GM12878 (cell line): ENCODE results near the gene TRMT44. TPM values are rescaled to one million over a fixed set of nuclear protein-coding genes. Genes with fewer than 3 reads are reported as not detected.

Source experiments
- ATAC-seq: fragments of 200-7000 bp; cut with Tn5 transposase; 3 replicates; pipeline ENCODE4 v1.9.1; 2020; ENCODE audit warnings: mild to moderate bottlenecking, moderate library complexity
- BruUV-seq: library from RNA; stranded (reverse); fragments of 400-500 nt; replicated peaks from 2 replicates; lab custom pipeline; 2021; lab: Mats Ljungman, UMichigan
- CTCF ChIA-PET: fragments of 300-600 bp; sonication (Branson Sonifier 250); formaldehyde crosslinking; extraction: SDS; loops from one replicate; lab custom pipeline; 2021; ENCODE audit warnings: inconsistent platforms; lab: Yijun Ruan, JAX
- POLR2A ChIA-PET: fragments of 350-600 bp; formaldehyde crosslinking; extraction: SDS; loops from one replicate; lab custom pipeline; 2021; ENCODE audit warnings: inconsistent platforms; lab: Charles Lee
- RAD21 ChIA-PET: fragments of 300-600 bp; sonication (Branson Sonifier 250); formaldehyde crosslinking; loops from one replicate; lab custom pipeline; 2023; ENCODE audit warnings: antibody characterized with exemption; ENCODE audit not compliant: unreplicated experiment; lab: Charles Lee
- SMC1A ChIA-PET: fragments of 300-600 bp; sonication (Branson Sonifier 250); formaldehyde crosslinking; loops from one replicate; lab custom pipeline; 2023; ENCODE audit not compliant: unreplicated experiment, uncharacterized antibody; lab: Charles Lee
- DNase-seq: peaks from one replicate; pipeline ENCODE4 v3.0.0-alpha.2; 2011; ENCODE audit warnings: low read depth, low spot score
- FAIRE-seq: peaks from 3 replicates; lab custom pipeline; 2011; peaks lifted over from hg19 to GRCh38; lab: Jason Lieb, UNC
- H2AFZ ChIP-seq: 2 replicates; pipeline ENCODE4 v1.6.0; 2011; ENCODE audit warnings: low read depth, low read length, control low read depth; ENCODE audit not compliant: control insufficient read depth
- H3K27ac ChIP-seq: 2 replicates; pipeline ENCODE4 v1.5.1; 2011; ENCODE audit warnings: control low read depth; ENCODE audit not compliant: control insufficient read depth, insufficient read depth
- H3K27me3 ChIP-seq, 2 experiments: replicated peaks in 1 of 2; 2 replicates each; pipeline versions ENCODE4 v1.6.0 to v1.6.1; 2011; ENCODE audit warnings: low read length in 1 of 2; ENCODE audit not compliant: control insufficient read depth in 2 of 2, insufficient read depth in 2 of 2
- H3K36me3 ChIP-seq, 2 experiments: 2 replicates each; pipeline ENCODE4 v1.5.1; 2011; ENCODE audit warnings: low read length in 1 of 2; ENCODE audit not compliant: control insufficient read depth in 2 of 2, insufficient read depth in 2 of 2
- H3K4me1 ChIP-seq: 2 replicates; pipeline ENCODE4 v1.6.1; 2011; ENCODE audit warnings: mild to moderate bottlenecking, low read length, moderate library complexity, mixed read lengths; ENCODE audit not compliant: control insufficient read depth, insufficient read depth
- H3K4me2 ChIP-seq: 2 replicates; pipeline ENCODE4 v1.6.0; 2011; ENCODE audit warnings: control low read depth; ENCODE audit not compliant: control insufficient read depth, insufficient read depth
- H3K4me3 ChIP-seq: fragments of 200-600 bp; sonication (generic); 2 replicates; pipeline ENCODE4 v1.5.1; 2016
- H3K79me2 ChIP-seq: 2 replicates; pipeline ENCODE4 v1.6.0; 2011; ENCODE audit warnings: low read length; ENCODE audit not compliant: control insufficient read depth, insufficient read depth
- H3K9ac ChIP-seq: 2 replicates; pipeline ENCODE4 v1.8.0; 2011; ENCODE audit warnings: low read length, control low read depth, mixed read lengths; ENCODE audit not compliant: control insufficient read depth, insufficient read depth
- H3K9me3 ChIP-seq: replicated peaks from 3 replicates; pipeline ENCODE4 v1.5.1; 2011; ENCODE audit warnings: mild to moderate bottlenecking, low read length; ENCODE audit not compliant: control insufficient read depth, insufficient read depth
- H4K20me1 ChIP-seq: 2 replicates; pipeline ENCODE4 v1.6.0; 2011; ENCODE audit not compliant: control insufficient read depth, insufficient read depth
- CHD1 ChIP-seq: IDR thresholded peaks from 2 replicates; pipeline ENCODE4 v1.6.1; 2012; ENCODE audit warnings: low read depth, low read length, improper control_type of control experiment
- MEF2A ChIP-seq: IDR thresholded peaks from 2 replicates; pipeline ENCODE4 v1.6.1; 2011; ENCODE audit warnings: low read depth, mild to moderate bottlenecking, low read length, moderate library complexity; ENCODE audit not compliant: insufficient read depth
- MEF2B ChIP-seq: fragments of 450-650 bp; IDR thresholded peaks from 2 replicates; pipeline ENCODE4 v1.6.1; 2018; ENCODE audit warnings: mild to moderate bottlenecking, moderate library complexity; ENCODE audit not compliant: partially characterized antibody, poor library complexity, severe bottlenecking
- MTA3 ChIP-seq: IDR thresholded peaks from 2 replicates; pipeline ENCODE4 v1.6.1; 2012; ENCODE audit warnings: low read length, inconsistent platforms, borderline replicate concordance
- MXI1 ChIP-seq: fragments of 150-350 bp; IDR thresholded peaks from 2 replicates; pipeline ENCODE4 v1.6.1; 2011; ENCODE audit warnings: low read depth, mild to moderate bottlenecking, inconsistent platforms, low read length, improper control_type of control experiment
- POLR2A ChIP-seq: IDR thresholded peaks from 2 replicates; pipeline ENCODE4 v1.6.1; 2011; ENCODE audit warnings: low read depth, mild to moderate bottlenecking, low read length
- RAD21 ChIP-seq: IDR thresholded peaks from 2 replicates; pipeline ENCODE4 v1.6.1; 2011; ENCODE audit warnings: mild to moderate bottlenecking, low read depth, low read length, moderate library complexity; ENCODE audit not compliant: insufficient read depth
- RAD51 ChIP-seq: fragments of 450-650 bp; IDR thresholded peaks from 2 replicates; pipeline ENCODE4 v1.6.1; 2016; ENCODE audit warnings: moderate library complexity, mild to moderate bottlenecking, inconsistent platforms
- RB1 ChIP-seq: fragments of 450-650 bp; formaldehyde crosslinking; IDR thresholded peaks from 2 replicates; pipeline ENCODE4 v1.6.1; 2017; ENCODE audit warnings: mild to moderate bottlenecking, borderline replicate concordance
- YBX1 ChIP-seq: fragments of 450-650 bp; IDR thresholded peaks from 2 replicates; pipeline ENCODE4 v1.6.1; 2016; ENCODE audit warnings: antibody characterized with exemption
- ZNF274 ChIP-seq: IDR thresholded peaks from one replicate; pipeline ENCODE4 v1.8.0; 2011; ENCODE audit not compliant: insufficient read length, insufficient read depth
- ZNF384 ChIP-seq: IDR thresholded peaks from 2 replicates; pipeline ENCODE4 v1.6.1; 2012; ENCODE audit warnings: low read depth, mild to moderate bottlenecking, low read length, improper control_type of control experiment, borderline replicate concordance
- WGBS: methylation state at CpG from one replicate; pipeline ENCODE4 v1.1.6; 2016; ENCODE audit warnings: low lambda C conversion rate; ENCODE audit not compliant: insufficient replicate concordance, insufficient coverage; ENCODE audit errors: missing lambda C conversion rate; 5-methylcytosine and 5-hydroxymethylcytosine counted together
- in situ Hi-C: fragments of 300-500 bp; cut with MboI; formaldehyde crosslinking; loops from 9 replicates; pipeline ENCODE4 v1.14.3; 2018; ENCODE audit warnings: mixed read lengths
- intact Hi-C: fragments of 100-400 bp; cut with micrococcal nuclease; formaldehyde crosslinking; loops from one replicate; pipeline ENCODE4 v1.14.2; 2022; ENCODE audit not compliant: unreplicated experiment
- polyA plus RNA-seq, 11 experiments: library from polyadenylated mRNA; depleted of rRNA in 4 of 11; unstranded in 6 of 11; stranded (reverse) in 5 of 11; fragments of >200 nt; fragmentation: Nextera tagmentation in 4 of 11; fragmentation: Illumina TruSeq in 1 of 11; extraction: Ambion mirVana in 4 of 11; extraction: Trizol in 1 of 11; gene quantifications; 1 replicate in 1 of 11; 2 replicates in 10 of 11; pipeline versions ENCODE4 v1.2.1 to v1.2.3, GENCODE V29; 2011 to 2016; ENCODE audit warnings: inconsistent platforms in 2 of 11, missing spikeins in 2 of 11, low read depth in 1 of 11
- total RNA-seq, 4 experiments: library from RNA; depleted of rRNA in 3 of 4; stranded (reverse); fragments of >200 nt in 3 of 4; fragmentation: Illumina TruSeq in 1 of 4; extraction: Trizol in 1 of 4; gene quantifications; 2 replicates each; pipeline versions ENCODE4 v1.2.1 to v1.2.3, GENCODE V29; 2013 to 2021
- TF ChIP-seq, protein P1 (sequence below): fragments of 450-650 bp; IDR thresholded peaks from 2 replicates; pipeline ENCODE4 v1.6.1; 2017; ENCODE audit warnings: antibody characterized with exemption, mild to moderate bottlenecking, moderate library complexity
- TF ChIP-seq, protein P2 (sequence below): IDR thresholded peaks from 2 replicates; pipeline ENCODE4 v1.6.1; 2011; ENCODE audit warnings: borderline replicate concordance, low read depth, mild to moderate bottlenecking, moderate library complexity, mixed read lengths, low read length; ENCODE audit not compliant: insufficient read depth; ENCODE audit errors: extremely low read length
- TF ChIP-seq, protein P3 (sequence below), 3 experiments: IDR thresholded peaks in 2 of 3; conservative IDR thresholded peaks in 1 of 3; 2 replicates each; pipeline ENCODE4 v1.5.1; 2011; ENCODE audit warnings: low read depth in 3 of 3, low read length in 3 of 3, mild to moderate bottlenecking in 3 of 3, control low read depth in 2 of 3, moderate library complexity in 2 of 3, inconsistent platforms in 1 of 3, mixed read lengths in 1 of 3; ENCODE audit not compliant: control insufficient read depth in 2 of 3, insufficient read depth in 1 of 3; ENCODE audit errors: extremely low read depth in 1 of 3
- TF ChIP-seq, protein P4 (sequence below): fragments of 450-650 bp; conservative IDR thresholded peaks from 2 replicates; pipeline ENCODE4 v1.6.1; 2017; ENCODE audit warnings: mild to moderate bottlenecking, moderate library complexity

TRMT44 gene
- total and polyA plus RNA-seq, 10 of the 15 experiments (the other 5 are each of a cell fraction or from before 2014, with no cell fraction given) = 1.3 to 18.5 (median 10.1) TPM

DNA sequence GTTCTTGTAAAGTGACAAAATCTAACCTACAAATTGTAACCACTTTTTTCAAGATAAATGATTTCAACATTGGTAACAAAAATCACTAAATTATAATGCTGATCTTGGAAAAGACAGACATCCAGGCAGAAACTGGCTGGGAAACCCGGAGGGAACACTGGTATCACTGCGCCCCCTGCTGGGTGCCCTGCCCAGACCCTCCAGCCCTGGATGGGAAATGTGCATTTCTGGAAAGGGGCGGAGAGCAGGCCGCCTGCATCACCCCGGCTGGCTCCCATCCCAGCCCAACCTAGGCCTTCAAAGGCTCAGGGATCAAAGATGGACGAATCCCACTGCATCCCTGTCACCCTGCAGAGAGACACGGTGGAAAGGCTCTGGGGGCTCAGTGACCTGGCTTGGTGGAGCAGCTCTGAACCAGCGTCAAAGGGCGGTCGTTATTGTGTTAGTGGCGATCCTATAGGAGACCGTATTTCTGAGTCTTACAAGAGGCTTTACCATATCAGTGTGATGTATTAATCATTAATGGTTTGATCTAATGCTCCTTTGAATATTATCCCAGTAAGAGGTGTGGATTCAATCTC is 37.3 kb upstream of the TRMT44 start:
- ATAC-seq (peak; percentile 91), FAIRE-seq (no peak), DNase-seq (no peak)
- Histone ChIP-seq H3K4me3 (no peak overlapping the region), H3K9me3 (no peaks in the 10 kb centered on the region), H3K27me3 (no peaks in the 10 kb centered on the region), H3K79me2 (no peaks in the 10 kb centered on the region), H3K4me2 (no peak overlapping the region), H3K27ac (no peak overlapping the region), H3K4me1 (no peaks in the 10 kb centered on the region), H3K9ac (no peak overlapping the region), H2AFZ (no peak overlapping the region), H4K20me1 (no peaks in the 10 kb centered on the region), H3K36me3 (peaks cover 0 to 11% of the 10 kb centered on the region in 2 experiments; a peak in 3 of 4 replicates)
- intact Hi-C loops = loop anchor here (1.0 to 10.0 kb wide), 3 partner anchors 78 to 161 kb away; no protein-coding TSS in a partner anchor
- POLR2A ChIA-PET = no interaction called here
- CTCF ChIA-PET = interaction anchor here (0.6 to 3.8 kb wide), 18 partner anchors 10 to 262 kb away, joined by 3 to 24 read pairs (median 4); no protein-coding TSS in a partner anchor
- RAD21 ChIA-PET = interaction anchor here (0.6 to 2.1 kb wide), 7 partner anchors 32 to 226 kb away, joined by 3 to 10 read pairs (median 3); no protein-coding TSS in a partner anchor
- BruUV-seq = no TSS peak
- SMC1A ChIA-PET = interaction anchor here (0.8 to 2.5 kb wide), 6 partner anchors 10 to 226 kb away, joined by 3 to 22 read pairs (median 6); no protein-coding TSS in a partner anchor
- in situ Hi-C loops = loop anchor here (5.0 kb wide), 1 partner anchor 161 kb away; no protein-coding TSS in a partner anchor
- WGBS = 51% methylated on average over 12 of the region's 12 CpGs
- no peak for TF ChIP-seq MEF2B
- TF ChIP-seq MTA3 = no peak
- no peak for TF ChIP-seq ZNF274
- no peak for TF ChIP-seq MXI1
- TF ChIP-seq CHD1 = no peak
- TF ChIP-seq ZNF384 = no peak
- TF ChIP-seq POLR2A = no peak
- TF ChIP-seq RAD21 = peak; percentile 66
- TF ChIP-seq, protein P1, sequence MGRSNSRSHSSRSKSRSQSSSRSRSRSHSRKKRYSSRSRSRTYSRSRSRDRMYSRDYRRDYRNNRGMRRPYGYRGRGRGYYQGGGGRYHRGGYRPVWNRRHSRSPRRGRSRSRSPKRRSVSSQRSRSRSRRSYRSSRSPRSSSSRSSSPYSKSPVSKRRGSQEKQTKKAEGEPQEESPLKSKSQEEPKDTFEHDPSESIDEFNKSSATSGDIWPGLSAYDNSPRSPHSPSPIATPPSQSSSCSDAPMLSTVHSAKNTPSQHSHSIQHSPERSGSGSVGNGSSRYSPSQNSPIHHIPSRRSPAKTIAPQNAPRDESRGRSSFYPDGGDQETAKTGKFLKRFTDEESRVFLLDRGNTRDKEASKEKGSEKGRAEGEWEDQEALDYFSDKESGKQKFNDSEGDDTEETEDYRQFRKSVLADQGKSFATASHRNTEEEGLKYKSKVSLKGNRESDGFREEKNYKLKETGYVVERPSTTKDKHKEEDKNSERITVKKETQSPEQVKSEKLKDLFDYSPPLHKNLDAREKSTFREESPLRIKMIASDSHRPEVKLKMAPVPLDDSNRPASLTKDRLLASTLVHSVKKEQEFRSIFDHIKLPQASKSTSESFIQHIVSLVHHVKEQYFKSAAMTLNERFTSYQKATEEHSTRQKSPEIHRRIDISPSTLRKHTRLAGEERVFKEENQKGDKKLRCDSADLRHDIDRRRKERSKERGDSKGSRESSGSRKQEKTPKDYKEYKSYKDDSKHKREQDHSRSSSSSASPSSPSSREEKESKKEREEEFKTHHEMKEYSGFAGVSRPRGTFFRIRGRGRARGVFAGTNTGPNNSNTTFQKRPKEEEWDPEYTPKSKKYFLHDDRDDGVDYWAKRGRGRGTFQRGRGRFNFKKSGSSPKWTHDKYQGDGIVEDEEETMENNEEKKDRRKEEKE = no peak
- no peak for TF ChIP-seq RB1
- TF ChIP-seq MEF2A = no peak
- no peak for TF ChIP-seq YBX1
- no peak for TF ChIP-seq RAD51
- TF ChIP-seq, protein P2, sequence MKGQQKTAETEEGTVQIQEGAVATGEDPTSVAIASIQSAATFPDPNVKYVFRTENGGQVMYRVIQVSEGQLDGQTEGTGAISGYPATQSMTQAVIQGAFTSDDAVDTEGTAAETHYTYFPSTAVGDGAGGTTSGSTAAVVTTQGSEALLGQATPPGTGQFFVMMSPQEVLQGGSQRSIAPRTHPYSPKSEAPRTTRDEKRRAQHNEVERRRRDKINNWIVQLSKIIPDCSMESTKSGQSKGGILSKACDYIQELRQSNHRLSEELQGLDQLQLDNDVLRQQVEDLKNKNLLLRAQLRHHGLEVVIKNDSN = no peak
- TF ChIP-seq, protein P3, sequence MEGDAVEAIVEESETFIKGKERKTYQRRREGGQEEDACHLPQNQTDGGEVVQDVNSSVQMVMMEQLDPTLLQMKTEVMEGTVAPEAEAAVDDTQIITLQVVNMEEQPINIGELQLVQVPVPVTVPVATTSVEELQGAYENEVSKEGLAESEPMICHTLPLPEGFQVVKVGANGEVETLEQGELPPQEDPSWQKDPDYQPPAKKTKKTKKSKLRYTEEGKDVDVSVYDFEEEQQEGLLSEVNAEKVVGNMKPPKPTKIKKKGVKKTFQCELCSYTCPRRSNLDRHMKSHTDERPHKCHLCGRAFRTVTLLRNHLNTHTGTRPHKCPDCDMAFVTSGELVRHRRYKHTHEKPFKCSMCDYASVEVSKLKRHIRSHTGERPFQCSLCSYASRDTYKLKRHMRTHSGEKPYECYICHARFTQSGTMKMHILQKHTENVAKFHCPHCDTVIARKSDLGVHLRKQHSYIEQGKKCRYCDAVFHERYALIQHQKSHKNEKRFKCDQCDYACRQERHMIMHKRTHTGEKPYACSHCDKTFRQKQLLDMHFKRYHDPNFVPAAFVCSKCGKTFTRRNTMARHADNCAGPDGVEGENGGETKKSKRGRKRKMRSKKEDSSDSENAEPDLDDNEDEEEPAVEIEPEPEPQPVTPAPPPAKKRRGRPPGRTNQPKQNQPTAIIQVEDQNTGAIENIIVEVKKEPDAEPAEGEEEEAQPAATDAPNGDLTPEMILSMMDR (IDR thresholded peaks at IDR 0.05 in 2 of 3, conservative IDR thresholded peaks at IDR 0.05 in 1 of 3; ENCODE audit: control insufficient read depth in 2 of 3, extremely low read depth in 1 of 3, insufficient read depth in 1 of 3, low read depth in 3 of 3, low read length in 3 of 3) = peak; percentile 81 to 91 (median 83)
- TF ChIP-seq, protein P4, sequence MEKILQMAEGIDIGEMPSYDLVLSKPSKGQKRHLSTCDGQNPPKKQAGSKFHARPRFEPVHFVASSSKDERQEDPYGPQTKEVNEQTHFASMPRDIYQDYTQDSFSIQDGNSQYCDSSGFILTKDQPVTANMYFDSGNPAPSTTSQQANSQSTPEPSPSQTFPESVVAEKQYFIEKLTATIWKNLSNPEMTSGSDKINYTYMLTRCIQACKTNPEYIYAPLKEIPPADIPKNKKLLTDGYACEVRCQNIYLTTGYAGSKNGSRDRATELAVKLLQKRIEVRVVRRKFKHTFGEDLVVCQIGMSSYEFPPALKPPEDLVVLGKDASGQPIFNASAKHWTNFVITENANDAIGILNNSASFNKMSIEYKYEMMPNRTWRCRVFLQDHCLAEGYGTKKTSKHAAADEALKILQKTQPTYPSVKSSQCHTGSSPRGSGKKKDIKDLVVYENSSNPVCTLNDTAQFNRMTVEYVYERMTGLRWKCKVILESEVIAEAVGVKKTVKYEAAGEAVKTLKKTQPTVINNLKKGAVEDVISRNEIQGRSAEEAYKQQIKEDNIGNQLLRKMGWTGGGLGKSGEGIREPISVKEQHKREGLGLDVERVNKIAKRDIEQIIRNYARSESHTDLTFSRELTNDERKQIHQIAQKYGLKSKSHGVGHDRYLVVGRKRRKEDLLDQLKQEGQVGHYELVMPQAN = no peak
